K562 (cell line): ENCODE data around the gene PEAR1. TPM values are rescaled to one million over a fixed set of nuclear protein-coding genes. Genes with fewer than 3 reads are reported as not detected.

Experiments
- ATAC-seq: fragments of 200-7000 bp; cut with Tn5 transposase; 3 replicates; pipeline ENCODE4 v1.9.1; 2020; ENCODE audit warnings: moderate library complexity
- BruUV-seq: library from RNA; stranded (reverse); fragments of 400-500 nt; replicated peaks from 2 replicates; lab custom pipeline; 2021; lab: Mats Ljungman, UMichigan
- CTCF ChIA-PET: fragments of 300-600 bp; formaldehyde crosslinking; extraction: SDS; loops from one replicate; lab custom pipeline; 2021; ENCODE audit warnings: low intra/inter-chr PET ratio; lab: Yijun Ruan, JAX
- POLR2A ChIA-PET: fragments of 300-600, 350-650 bp; sonication (Branson Sonifier 250); formaldehyde crosslinking; extraction: SDS; loops from one replicate; lab custom pipeline; 2021; ENCODE audit warnings: antibody characterized with exemption, inconsistent platforms; lab: Yijun Ruan, JAX
- DNase-seq, 4 experiments: peaks; one replicate each; pipeline versions ENCODE4 v3.0.0 to v3.0.0-alpha.2; 2011 to 2018; ENCODE audit warnings: low spot score in 3 of 4, mixed read lengths in 3 of 4; ENCODE audit errors: extremely low read depth in 1 of 4
- FAIRE-seq: peaks from 2 replicates; lab custom pipeline; 2011; peaks lifted over from hg19 to GRCh38; lab: Jason Lieb, UNC
- H2AFZ ChIP-seq: 2 replicates; pipeline ENCODE4 v1.6.0; 2011; ENCODE audit warnings: low read depth, low read length, control low read depth, inconsistent platforms
- H3K27ac ChIP-seq: fragments of 200-600 bp; 3 replicates; pipeline ENCODE4 v1.8.0; 2011; ENCODE audit warnings: low read depth, mild to moderate bottlenecking, control low read depth, inconsistent platforms, low read length, moderate library complexity, mixed read lengths; ENCODE audit errors: extremely low read depth
- H3K27me3 ChIP-seq, 2 experiments: fragments of 300-600 bp in 1 of 2; 2 replicates in 1 of 2; 3 replicates in 1 of 2; pipeline versions ENCODE4 v1.6.0 to v1.8.0; 2011; ENCODE audit warnings: inconsistent platforms in 2 of 2, low read length in 2 of 2, mild to moderate bottlenecking in 1 of 2, mixed read lengths in 1 of 2, moderate library complexity in 1 of 2; ENCODE audit not compliant: control insufficient read depth in 2 of 2, insufficient read depth in 2 of 2
- H3K36me3 ChIP-seq: fragments of 300-600 bp; 3 replicates; pipeline ENCODE4 v1.8.0; 2011; ENCODE audit warnings: mild to moderate bottlenecking, low read length, inconsistent platforms; ENCODE audit not compliant: control insufficient read depth, insufficient read depth
- H3K4me1 ChIP-seq, 2 experiments: fragments of 200-600 bp in 1 of 2; replicated peaks in 1 of 2; 2 replicates in 1 of 2; 3 replicates in 1 of 2; pipeline versions ENCODE4 v1.5.1 to v1.8.0; 2011; ENCODE audit warnings: inconsistent platforms in 2 of 2, low read length in 2 of 2, mild to moderate bottlenecking in 1 of 2, mixed read lengths in 1 of 2, moderate library complexity in 1 of 2; ENCODE audit not compliant: control insufficient read depth in 2 of 2, insufficient read depth in 2 of 2
- H3K4me2 ChIP-seq: 2 replicates; pipeline ENCODE4 v1.6.1; 2011; ENCODE audit warnings: low read length, control low read depth, inconsistent platforms, mixed read lengths; ENCODE audit not compliant: insufficient read depth
- H3K4me3 ChIP-seq: fragments of 200-600 bp; sonication (generic), shearing (Covaris generic); 2 replicates; pipeline ENCODE4 v1.5.1; 2016; ENCODE audit warnings: control low read depth, inconsistent platforms
- H3K79me2 ChIP-seq: fragments of 200-600 bp; 3 replicates; pipeline ENCODE4 v1.8.0; 2011; ENCODE audit warnings: low read length, inconsistent platforms; ENCODE audit not compliant: control insufficient read depth, insufficient read depth
- H3K9ac ChIP-seq, 2 experiments: 2 replicates each; pipeline versions ENCODE4 v1.6.0 to v1.6.1; 2011; ENCODE audit warnings: low read depth in 2 of 2, low read length in 2 of 2, control low read depth in 1 of 2, inconsistent platforms in 1 of 2, mild to moderate bottlenecking in 1 of 2, mixed read lengths in 1 of 2; ENCODE audit not compliant: insufficient read depth in 1 of 2
- H3K9me1 ChIP-seq: one replicate; pipeline ENCODE4 v1.6.0; 2011; ENCODE audit warnings: inconsistent platforms, mild to moderate bottlenecking, low read length, moderate library complexity; ENCODE audit not compliant: control insufficient read depth, insufficient read depth
- H3K9me3 ChIP-seq: replicated peaks from 2 replicates; pipeline ENCODE4 v1.5.1; 2011; ENCODE audit warnings: low read depth, low read length, inconsistent platforms; ENCODE audit not compliant: control insufficient read depth, insufficient read depth
- H4K20me1 ChIP-seq: replicated peaks from 2 replicates; pipeline ENCODE4 v1.6.1; 2011; ENCODE audit warnings: low read length, inconsistent platforms, mixed read lengths; ENCODE audit not compliant: control insufficient read depth, insufficient read depth
- ARHGAP35 ChIP-seq: fragments of 450-650 bp; IDR thresholded peaks from 2 replicates; pipeline ENCODE4 v1.6.1; 2018; ENCODE audit not compliant: partially characterized antibody
- ARID3A ChIP-seq: IDR thresholded peaks from 2 replicates; pipeline ENCODE4 v1.6.1; 2012; ENCODE audit warnings: low read depth, low read length, improper control_type of control experiment, borderline replicate concordance
- ATF7 ChIP-seq: fragments of 450-650 bp; IDR thresholded peaks from 2 replicates; pipeline ENCODE4 v1.7.1; 2014; ENCODE audit warnings: mild to moderate bottlenecking, moderate library complexity
- CCNT2 ChIP-seq: IDR thresholded peaks from 2 replicates; pipeline ENCODE4 v1.6.1; 2011; ENCODE audit warnings: borderline replicate concordance, low read depth, mild to moderate bottlenecking, moderate library complexity, mixed read lengths, low read length; ENCODE audit not compliant: insufficient read length; ENCODE audit errors: extremely low read depth
- E2F3 ChIP-seq: fragments of 250-450 bp; sonication (Bioruptor Pico); IDR thresholded peaks from 2 replicates; pipeline ENCODE4 v1.4.0; 2020; ENCODE audit warnings: mild to moderate bottlenecking
- GABPA ChIP-seq: fragments of 200-800 bp; sonication (Bioruptor generic); conservative IDR thresholded peaks from 2 replicates; pipeline ENCODE4 v1.6.1; 2016; ENCODE audit warnings: low read depth, missing genetic modification characterization, missing compliant biosample characterization
- GTF2F1 ChIP-seq: IDR thresholded peaks from 2 replicates; pipeline ENCODE4 v1.6.1; 2011; ENCODE audit warnings: low read depth, low read length, improper control_type of control experiment
- PHF8 ChIP-seq: fragments of 200-600 bp; sonication (generic); IDR thresholded peaks from 2 replicates; pipeline ENCODE4 v1.6.1; 2012; ENCODE audit warnings: mixed run types, mild to moderate bottlenecking, inconsistent platforms, low read length, moderate library complexity, borderline replicate concordance
- SNRNP70 ChIP-seq: fragments of 200-400 bp; formaldehyde crosslinking; optimal IDR thresholded peaks from 2 replicates; pipeline ENCODE3; 2017; ENCODE audit warnings: low read depth, low read length
- SREBF1 ChIP-seq: fragments of 150-350 bp; IDR thresholded peaks from 2 replicates; pipeline ENCODE4 v1.6.1; 2014; ENCODE audit warnings: antibody characterized with exemption, low read depth, low read length, borderline replicate concordance
- SRSF9 ChIP-seq: fragments of 200-400 bp; formaldehyde crosslinking; IDR thresholded peaks from 2 replicates; pipeline ENCODE4 v1.6.1; 2017; ENCODE audit warnings: low read depth, low read length, borderline replicate concordance
- TBP ChIP-seq: optimal IDR thresholded peaks from 2 replicates; pipeline ENCODE3; 2011; ENCODE audit warnings: low read depth, low read length, improper control_type of control experiment
- ZBTB5 ChIP-seq: fragments of 450-650 bp; IDR thresholded peaks from 2 replicates; pipeline ENCODE4 v1.6.1; 2017; ENCODE audit warnings: antibody characterized with exemption
- ZFP1 ChIP-seq: fragments of 450-650 bp; formaldehyde crosslinking; IDR thresholded peaks from 2 replicates; pipeline ENCODE4 v1.4.0; 2020; ENCODE audit warnings: mild to moderate bottlenecking, mixed read lengths
- ZNF274 ChIP-seq: IDR thresholded peaks from 2 replicates; pipeline ENCODE4 v1.6.1; 2011; ENCODE audit warnings: low read depth, mild to moderate bottlenecking, low read length, moderate library complexity, borderline replicate concordance
- ZNF644 ChIP-seq: fragments of 200-800 bp; sonication (Bioruptor generic); IDR thresholded peaks from 2 replicates; pipeline ENCODE4 v1.6.1; 2016; ENCODE audit warnings: low read depth, missing genetic modification characterization, missing compliant biosample characterization
- ZNF699 ChIP-seq: fragments of 250-450 bp; sonication (Bioruptor Pico); IDR thresholded peaks from 2 replicates; pipeline ENCODE4 v1.8.0; 2021; ENCODE audit warnings: mild to moderate bottlenecking, moderate library complexity; ENCODE audit not compliant: insufficient replicate concordance
- WGBS: fragments of 100-300 bp; shearing (Covaris generic); methylation state at CpG from one replicate; pipeline ENCODE4 v1.1.6; 2016; ENCODE audit warnings: low coverage, mixed read lengths; ENCODE audit not compliant: insufficient coverage; ENCODE audit errors: missing lambda C conversion rate; 5-methylcytosine and 5-hydroxymethylcytosine counted together
- in situ Hi-C: fragments of 300-500 bp; cut with MboI; formaldehyde crosslinking; loops from 4 replicates; pipeline ENCODE4 v1.15.0; 2018; ENCODE audit warnings: inconsistent platforms, mixed read lengths
- intact Hi-C: fragments of 100-400 bp; cut with micrococcal nuclease; formaldehyde crosslinking; loops from 2 replicates; pipeline ENCODE4 v1.14.2; 2022
- polyA plus RNA-seq, 8 experiments: library from polyadenylated mRNA; depleted of rRNA in 4 of 8; stranded (reverse) in 5 of 8; unstranded in 3 of 8; fragments of >200 nt; fragmentation: Nextera tagmentation in 2 of 8; fragmentation: Illumina TruSeq in 1 of 8; extraction: Ambion mirVana in 2 of 8; extraction: Trizol in 1 of 8; gene quantifications; 2 replicates each; pipeline versions ENCODE4 v1.2.1 to v1.2.3, GENCODE V29; 2011 to 2014; ENCODE audit warnings: inconsistent platforms in 1 of 8, missing spikeins in 1 of 8
- total RNA-seq, 7 experiments: library from RNA; depleted of rRNA in 6 of 7; stranded (reverse); fragments of >200 nt in 6 of 7; fragmentation: Illumina TruSeq in 2 of 7; extraction: Trizol in 2 of 7; gene quantifications; 2 replicates each; pipeline versions ENCODE4 v1.2.1 to v1.2.3, GENCODE V29; 2011 to 2021; ENCODE audit warnings: low replicate concordance in 1 of 7

Gene PEAR1
- total and polyA plus RNA-seq, 9 of the 15 experiments (the other 6 are each of a cell fraction or from before 2014, with no cell fraction given) = 0.87 to 13.9 (median 6.1) TPM

- Histone ChIP-seq H3K9me3 (no peaks in the 10 kb centered on the region), H3K27me3 (no peaks in the 10 kb centered on the region), H3K36me3 (peaks cover 2% of the 10 kb centered on the region; the same call in 2 of the 3 replicates), H4K20me1 (no peaks in the 10 kb centered on the region), H2AFZ (no peak overlapping the region), H3K79me2 (no peaks in the 10 kb centered on the region), H3K27ac (no peak overlapping the region), H3K4me1 (peaks cover 18 to 33% of the 10 kb centered on the region in 2 experiments), H3K9me1 (peaks cover 4% of the 10 kb centered on the region), H3K4me3 (no peak overlapping the region), H3K9ac (peak overlapping the region in 1 of 2 experiments; percentile 79; a peak in 1 of 4 replicates)
- no TSS peak for BruUV-seq
- FAIRE-seq (no peak), ATAC-seq (no peak), DNase-seq (no peak)
- intact Hi-C loops = no loop called here
- ChIA-PET CTCF (no interaction called here), POLR2A (interaction anchor here (1.4 kb wide), 1 partner anchor 9 kb away, joined by 3 read pairs; no protein-coding TSS in a partner anchor)
- 70% methylated on average over 5 of the region's 5 CpGs for WGBS
- TF ChIP-seq GABPA (tag) = no peak
- no peak for TF ChIP-seq ZFP1 (CRISPR knock-in tag)
- no peak for TF ChIP-seq CCNT2
- no peak for TF ChIP-seq E2F3 (CRISPR knock-in tag)
- TF ChIP-seq ATF7 = no peak
- TF ChIP-seq TBP = no peak
- no peak for TF ChIP-seq ZNF644 (tag)
- no peak for TF ChIP-seq ARID3A
- TF ChIP-seq GTF2F1 = no peak
- TF ChIP-seq PHF8 = no peak
- no peak for TF ChIP-seq ARHGAP35
- no peak for TF ChIP-seq ZBTB5
- no peak for TF ChIP-seq SNRNP70
- no peak for TF ChIP-seq ZNF274
- no peak for TF ChIP-seq SRSF9
- TF ChIP-seq ZNF699 (CRISPR knock-in tag) = no peak
- TF ChIP-seq SREBF1 = no peak
- TF ChIP-seq, all 486 proteins: peak for 0
- no peak overlapping the region for H3K4me2 ChIP-seq
- in situ Hi-C loops = no loop called here
Observed at GRCh38 chr1:156874142-156874541, 19.4 kb upstream of the PEAR1 start.
